Gastroesophageal sphincter (tissue), 3 donors: Measurements from ENCODE around the gene TRMU.

Experiments used
- CTCF ChIP-seq, 4 experiments: fragments of 200-600 bp in 2 of 4; fragments of 450-650 bp in 2 of 4; sonication (generic) in 1 of 4; IDR thresholded peaks; one replicate each; pipeline ENCODE4 v1.5.1; 2017 to 2019; ENCODE audit warnings: antibody characterized with exemption in 4 of 4, mild to moderate bottlenecking in 2 of 4, moderate library complexity in 2 of 4
- POLR2A ChIP-seq, 2 donors: fragments of 450-650 bp; IDR thresholded peaks; one replicate each; pipeline ENCODE4 v1.6.1; 2017; ENCODE audit warnings: antibody characterized with exemption in 2 of 2, mild to moderate bottlenecking in 2 of 2, moderate library complexity in 1 of 2
- POLR2AphosphoS5 ChIP-seq: sonication (generic); formaldehyde crosslinking; IDR thresholded peaks from one replicate; pipeline ENCODE4 v1.6.1; 2017; ENCODE audit warnings: antibody characterized with exemption

DNA sequence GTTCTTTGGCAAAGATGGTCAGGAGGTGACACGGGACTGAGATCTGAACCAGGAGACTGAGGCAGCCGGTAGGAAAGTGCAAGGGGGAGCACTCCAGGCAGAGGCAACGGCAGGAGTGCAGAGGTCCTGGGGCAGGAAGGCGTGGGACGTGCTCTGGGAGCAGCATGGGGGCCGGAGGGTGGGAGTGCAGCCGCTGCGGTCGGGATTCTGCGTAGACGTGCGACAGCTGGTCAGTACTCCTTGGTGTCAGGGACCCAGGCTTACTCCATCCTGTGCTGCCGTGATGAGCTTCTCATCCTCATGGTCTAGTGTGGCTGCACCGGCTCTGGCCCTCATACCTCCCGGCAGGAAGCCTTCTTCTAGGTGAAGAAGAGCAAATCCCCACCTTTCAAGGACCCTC, 16.9 kb upstream of the TRMU start:
- no peak for TF ChIP-seq CTCF (IDR thresholded peaks at IDR 0.05)
- TF ChIP-seq POLR2A (IDR thresholded peaks at IDR 0.05), result no peak
- no peak for TF ChIP-seq POLR2AphosphoS5
